Measurements from ENCODE around the gene UTS2. TPM values are rescaled to one million over a fixed set of nuclear protein-coding genes. Genes with fewer than 3 reads are reported as not detected.

The UTS2 gene
- polyA plus RNA-seq, 3 donors from 2014 or later = 15.9 to 33.0 (median 20.1) TPM

DNA sequence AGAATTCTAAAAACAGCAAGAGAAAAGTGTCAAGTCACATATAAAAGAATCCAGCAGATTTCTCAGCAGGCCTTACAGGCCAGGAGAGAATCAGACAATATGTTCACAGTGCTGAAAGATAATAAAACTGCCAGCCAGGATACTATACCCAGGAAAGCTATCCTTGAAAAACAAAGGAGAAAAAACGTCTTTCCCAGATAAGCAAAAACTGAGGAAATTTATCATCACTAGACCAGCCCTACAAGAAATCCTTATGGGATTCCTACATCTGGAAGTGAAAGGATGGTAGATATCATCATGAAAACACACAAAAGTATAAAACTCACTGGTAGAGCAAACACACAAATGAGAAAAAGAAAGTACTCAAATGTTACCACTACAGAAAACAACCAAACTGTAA, 25.2 kb upstream of the UTS2 start:
- Mint-ChIP-seq H3K27ac (no peak overlapping the region), H3K4me1 (peaks cover 7 to 15% of the 10 kb centered on the region in 2 donors), H3K4me3 (no peak overlapping the region), H3K9me3 (peaks cover 4 to 7% (median 5%) of the 10 kb centered on the region in 6 donors), H3K27me3 (ENCODE audit: low read depth in 3 of 3) (peaks cover 2 to 8% (median 4%) of the 10 kb centered on the region in 3 donors), H3K36me3 (peaks cover 5 to 12% (median 6%) of the 10 kb centered on the region in 3 donors)
- no peak for DNase-seq

GRCh38 chr1:7873801-7874795, 21.2 kb upstream of the UTS2 start:
- Mint-ChIP-seq H3K36me3 (peaks cover 5 to 12% (median 6%) of the 10 kb centered on the region in 3 donors), H3K27me3 (ENCODE audit: low read depth in 3 of 3) (peaks cover 4 to 8% (median 5%) of the 10 kb centered on the region in 3 donors), H3K4me1 (peaks cover 7 to 12% of the 10 kb centered on the region in 2 donors), H3K9me3 (peaks cover 4 to 7% (median 5%) of the 10 kb centered on the region in 6 donors), H3K4me3 (no peak overlapping the region), H3K27ac (no peak overlapping the region)
- no peak for DNase-seq

GRCh38 chr1:7871136-7871535, 18.3 kb upstream of the UTS2 start:
- no peak for DNase-seq
- no peak overlapping the region for H3K4me3 Mint-ChIP-seq
- no peaks in the 10 kb centered on the region for H3K9me3 Mint-ChIP-seq
- H3K36me3 Mint-ChIP-seq = peaks cover 0 to 3% (median 0%) of the 10 kb centered on the region in 3 donors
- H3K4me1 Mint-ChIP-seq = no peaks in the 10 kb centered on the region
- H3K27ac Mint-ChIP-seq = no peak overlapping the region
- H3K27me3 Mint-ChIP-seq (ENCODE audit: low read depth in 3 of 3) = peaks cover 2 to 3% (median 3%) of the 10 kb centered on the region in 3 donors

DNA sequence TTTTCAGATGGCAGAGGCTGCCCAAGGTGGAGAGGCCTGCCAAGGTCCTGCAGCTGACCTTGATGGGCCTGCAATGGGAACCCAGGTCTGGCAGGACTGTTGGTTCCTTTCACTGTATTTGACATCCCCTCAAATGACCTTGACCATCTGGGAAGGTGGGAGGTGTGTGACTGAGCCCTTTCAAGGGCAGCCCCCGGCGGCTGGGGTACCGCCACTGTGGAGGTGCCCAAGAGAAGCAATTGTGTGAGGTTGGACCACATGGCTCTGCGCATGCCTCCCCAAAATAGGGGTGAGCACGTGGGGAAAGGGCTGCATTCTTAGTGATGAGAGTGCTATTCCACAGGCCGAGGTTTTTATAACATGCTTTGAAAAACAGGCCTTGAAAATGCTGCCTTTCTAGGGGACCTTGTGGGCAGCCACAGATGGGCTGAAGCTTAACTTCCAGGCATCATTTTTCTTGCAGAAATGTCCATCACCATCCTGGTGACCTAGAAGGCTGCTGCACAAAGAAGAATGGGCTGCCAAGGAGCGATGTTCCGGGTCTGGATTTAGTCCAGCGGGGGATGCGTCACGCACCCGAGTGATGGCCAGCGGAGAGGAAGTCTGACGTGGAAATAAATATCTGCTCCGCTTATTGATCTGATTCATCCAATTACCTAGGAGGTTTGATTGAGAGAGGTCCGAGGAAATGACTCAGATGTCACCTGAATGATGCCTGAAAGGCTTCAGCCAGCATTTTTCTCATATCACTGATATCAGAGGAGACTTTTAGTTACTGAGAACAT, 16.5 kb upstream of the UTS2 start:
- H3K4me1 Mint-ChIP-seq = no peaks in the 10 kb centered on the region
- H3K27ac Mint-ChIP-seq = no peak overlapping the region
- H3K4me3 Mint-ChIP-seq = no peak overlapping the region
- H3K27me3 Mint-ChIP-seq (ENCODE audit: low read depth in 3 of 3) = peaks cover 0 to 3% (median 2%) of the 10 kb centered on the region in 3 donors
- H3K36me3 Mint-ChIP-seq = no peaks in the 10 kb centered on the region
- DNase-seq = no peak
- no peaks in the 10 kb centered on the region for H3K9me3 Mint-ChIP-seq

GRCh38 chr1:7868070-7868780, 15.4 kb upstream of the UTS2 start:
- no peak for DNase-seq
- no peaks in the 10 kb centered on the region for H3K4me1 Mint-ChIP-seq
- no peaks in the 10 kb centered on the region for H3K36me3 Mint-ChIP-seq
- H3K9me3 Mint-ChIP-seq = no peaks in the 10 kb centered on the region
- no peak overlapping the region for H3K4me3 Mint-ChIP-seq
- H3K27ac Mint-ChIP-seq = no peak overlapping the region
- H3K27me3 Mint-ChIP-seq (ENCODE audit: low read depth in 3 of 3) = peaks cover 0 to 3% (median 0%) of the 10 kb centered on the region in 3 donors

GRCh38 chr1:7865978-7866377, 13.1 kb upstream of the UTS2 start:
- Mint-ChIP-seq H3K9me3 (no peaks in the 10 kb centered on the region), H3K4me1 (no peaks in the 10 kb centered on the region), H3K4me3 (no peak overlapping the region), H3K27ac (no peak overlapping the region), H3K36me3 (no peaks in the 10 kb centered on the region), H3K27me3 (ENCODE audit: low read depth in 3 of 3) (peaks cover 0 to 3% (median 0%) of the 10 kb centered on the region in 3 donors)
- DNase-seq = no peak

DNA sequence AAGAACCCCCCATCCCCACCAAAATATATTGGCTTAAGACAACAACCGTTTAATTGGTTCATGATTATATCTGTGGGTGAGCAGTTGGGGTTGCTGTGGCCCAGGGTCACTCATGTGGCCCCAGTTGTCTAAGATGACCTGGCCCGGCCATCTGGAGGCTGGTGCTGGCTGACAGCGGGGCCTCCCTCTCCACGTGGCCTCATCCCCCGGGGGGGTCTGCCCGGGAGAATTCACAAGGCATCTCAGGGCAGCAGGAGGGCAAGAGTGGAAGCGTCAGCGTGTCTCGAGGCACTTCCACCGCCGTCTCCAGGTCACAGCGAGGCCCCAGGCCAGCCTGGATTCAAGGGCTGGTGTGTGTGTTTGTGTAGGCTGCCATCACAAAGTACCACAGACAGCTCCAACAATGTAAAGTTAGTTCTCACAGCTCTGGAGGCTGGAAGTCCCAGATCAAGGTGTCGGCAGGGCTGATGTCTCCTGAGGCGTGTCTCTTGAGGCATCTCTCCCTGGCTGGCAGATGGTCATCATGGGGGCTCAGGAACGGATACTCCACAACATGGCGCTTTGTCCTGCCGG, 11.0 kb upstream of the UTS2 start:
- Mint-ChIP-seq H3K36me3 (no peaks in the 10 kb centered on the region), H3K27me3 (ENCODE audit: low read depth in 3 of 3) (peaks cover 0 to 3% (median 0%) of the 10 kb centered on the region in 3 donors)

GRCh38 chr1:7862211-7863060, 9.6 kb upstream of the UTS2 start:
- H3K36me3 Mint-ChIP-seq = no peaks in the 10 kb centered on the region
- peaks cover 0 to 3% (median 0%) of the 10 kb centered on the region in 3 donors for H3K27me3 Mint-ChIP-seq (ENCODE audit: low read depth in 3 of 3)
- DNase-seq = no peak
- H3K4me3 Mint-ChIP-seq = no peak overlapping the region
- no peak overlapping the region for H3K27ac Mint-ChIP-seq
- no peaks in the 10 kb centered on the region for H3K4me1 Mint-ChIP-seq
- no peaks in the 10 kb centered on the region for H3K9me3 Mint-ChIP-seq

More for the DNA sequence above, 11.0 kb upstream of the UTS2 start:
- DNase-seq = no peak
- no peak overlapping the region for H3K4me3 Mint-ChIP-seq
- H3K4me1 Mint-ChIP-seq = no peaks in the 10 kb centered on the region
- no peak overlapping the region for H3K27ac Mint-ChIP-seq
- H3K9me3 Mint-ChIP-seq = no peaks in the 10 kb centered on the region

DNA sequence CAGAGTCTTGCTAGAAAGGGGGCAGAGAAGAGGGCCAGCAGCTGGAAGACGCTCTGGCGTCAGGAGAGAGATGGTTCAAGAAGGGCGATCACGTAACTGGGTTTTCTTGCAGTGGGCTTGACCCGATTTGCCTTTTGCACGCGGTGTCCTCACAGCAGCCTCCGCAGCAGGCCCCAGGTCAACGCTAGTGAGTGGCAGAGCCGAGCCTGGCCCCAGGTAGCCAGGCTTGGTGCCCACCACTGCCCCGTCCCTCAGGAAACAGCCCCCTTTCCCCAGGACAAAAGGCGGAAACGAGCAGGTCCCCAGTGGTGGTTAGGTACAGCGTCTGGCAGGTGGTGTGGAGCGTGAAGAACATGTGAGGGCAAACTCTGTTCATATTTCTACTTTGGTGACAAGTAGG, 8.6 kb upstream of the UTS2 start:
- DNase-seq = no peak
- H3K4me1 Mint-ChIP-seq = peaks cover 0 to 1% of the 10 kb centered on the region in 2 donors

GRCh38 chr1:7860130-7860529, 7.3 kb upstream of the UTS2 start:
- Mint-ChIP-seq H3K27ac (no peak overlapping the region), H3K4me1 (peaks cover 4 to 7% of the 10 kb centered on the region in 2 donors), H3K36me3 (no peaks in the 10 kb centered on the region)

More for the DNA sequence above, 8.6 kb upstream of the UTS2 start:
- peaks cover 0 to 3% (median 0%) of the 10 kb centered on the region in 3 donors for H3K27me3 Mint-ChIP-seq (ENCODE audit: low read depth in 3 of 3)
- no peaks in the 10 kb centered on the region for H3K36me3 Mint-ChIP-seq
- H3K27ac Mint-ChIP-seq = no peak overlapping the region
- H3K4me3 Mint-ChIP-seq = no peak overlapping the region
- no peaks in the 10 kb centered on the region for H3K9me3 Mint-ChIP-seq

DNA sequence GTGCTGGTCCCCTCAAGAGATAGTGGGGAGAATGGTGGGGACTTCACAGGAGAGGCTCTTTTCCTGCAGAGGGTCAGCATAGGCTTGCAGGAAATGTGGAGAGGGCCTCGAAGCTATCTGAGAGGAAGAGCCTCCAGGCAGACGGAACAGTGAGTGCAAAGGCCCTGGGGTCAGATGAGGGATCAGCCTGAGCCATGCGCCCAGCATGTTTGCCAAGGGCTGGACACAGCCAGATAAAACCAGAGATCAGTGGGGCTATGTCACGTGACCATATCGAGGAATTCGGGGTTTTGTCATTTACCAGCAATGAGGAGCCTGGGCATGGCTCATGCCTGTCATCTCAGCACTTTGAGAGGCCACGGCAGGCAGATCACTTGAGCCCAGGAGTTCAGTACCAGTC, 6.5 kb upstream of the UTS2 start:
- H3K27ac Mint-ChIP-seq = no peak overlapping the region
- no peak for DNase-seq
- no peaks in the 10 kb centered on the region for H3K9me3 Mint-ChIP-seq
- no peaks in the 10 kb centered on the region for H3K36me3 Mint-ChIP-seq
- H3K27me3 Mint-ChIP-seq (ENCODE audit: low read depth in 3 of 3) = peaks cover 0 to 3% (median 0%) of the 10 kb centered on the region in 3 donors
- H3K4me1 Mint-ChIP-seq = peaks cover 4 to 7% of the 10 kb centered on the region in 2 donors
- H3K4me3 Mint-ChIP-seq = no peak overlapping the region

More at GRCh38 chr1:7860130-7860529, 7.3 kb upstream of the UTS2 start:
- Mint-ChIP-seq H3K4me3 (no peak overlapping the region), H3K27me3 (ENCODE audit: low read depth in 3 of 3) (peaks cover 0 to 3% (median 0%) of the 10 kb centered on the region in 3 donors), H3K9me3 (no peaks in the 10 kb centered on the region)
- DNase-seq = no peak

- Mint-ChIP-seq H3K9me3 (no peaks in the 10 kb centered on the region), H3K27ac (no peak overlapping the region), H3K4me3 (no peak overlapping the region), H3K36me3 (peaks cover 0 to under 1% (median 0%) of the 10 kb centered on the region in 3 donors), H3K27me3 (ENCODE audit: low read depth in 3 of 3) (peaks cover 0 to 3% (median 0%) of the 10 kb centered on the region in 3 donors), H3K4me1 (peaks cover 4 to 7% of the 10 kb centered on the region in 2 donors)
- no peak for DNase-seq
Observed at GRCh38 chr1:7857985-7858384, 5.1 kb upstream of the UTS2 start.
